OCI-LY7 (cell line): ENCODE measurements around the gene DBF4B. TPM values are rescaled to one million over a fixed set of nuclear protein-coding genes. Genes with fewer than 3 reads are reported as not detected.

Source experiments
- BruUV-seq: library from RNA; stranded (reverse); fragments of 400-500 nt; replicated peaks from 2 replicates; lab custom pipeline; 2021; lab: Mats Ljungman, UMichigan
- CTCF ChIA-PET: fragments of 300-600 bp; sonication (Branson Sonifier 250); formaldehyde crosslinking; loops from one replicate; lab custom pipeline; 2022; ENCODE audit warnings: antibody characterized with exemption; ENCODE audit not compliant: unreplicated experiment; lab: Charles Lee
- POLR2A ChIA-PET: fragments of 300-600 bp; sonication (Branson Sonifier 250); formaldehyde crosslinking; loops from one replicate; lab custom pipeline; 2022; ENCODE audit warnings: antibody characterized with exemption; lab: Charles Lee
- DNase-seq: peaks from one replicate; pipeline ENCODE4 v3.0.0-alpha.2; 2015; ENCODE audit warnings: low spot score
- H2AFZ ChIP-seq: fragments of 200-600 bp; sonication (generic), shearing (Covaris generic); 2 replicates; pipeline ENCODE4 v1.6.1; 2014; ENCODE audit warnings: mild to moderate bottlenecking, antibody characterized with exemption, low read length, moderate library complexity
- H3K27ac ChIP-seq: fragments of 200-600 bp; sonication (generic); 2 replicates; pipeline ENCODE4 v1.5.1; 2014; ENCODE audit warnings: mixed run types, low read depth, mild to moderate bottlenecking, moderate library complexity, low read length, inconsistent platforms; ENCODE audit not compliant: poor library complexity, severe bottlenecking
- H3K36me3 ChIP-seq: fragments of 200-600 bp; sonication (generic); 2 replicates; pipeline ENCODE4 v1.6.1; 2014; ENCODE audit warnings: mild to moderate bottlenecking, antibody characterized with exemption, low read length, moderate library complexity, mixed read lengths; ENCODE audit not compliant: insufficient read depth
- H3K4me1 ChIP-seq: fragments of 200-600 bp; sonication (generic); 2 replicates; pipeline ENCODE4 v1.5.1; 2014; ENCODE audit warnings: mild to moderate bottlenecking, low read length; ENCODE audit not compliant: insufficient read depth, poor library complexity, severe bottlenecking
- H3K4me2 ChIP-seq: fragments of 200-600 bp; sonication (generic); 2 replicates; pipeline ENCODE4 v1.6.1; 2014; ENCODE audit warnings: mild to moderate bottlenecking, low read length
- H3K4me3 ChIP-seq: fragments of 200-600 bp; sonication (generic); 2 replicates; pipeline ENCODE4 v1.5.1; 2014; ENCODE audit warnings: mild to moderate bottlenecking, low read depth, low read length; ENCODE audit not compliant: poor library complexity, severe bottlenecking
- H3K79me2 ChIP-seq: fragments of 200-600 bp; sonication (generic); 2 replicates; pipeline ENCODE4 v1.6.1; 2016; ENCODE audit warnings: low read depth, mild to moderate bottlenecking, low read length, moderate library complexity, mixed read lengths; ENCODE audit not compliant: insufficient read depth
- H3K9me2 ChIP-seq: fragments of 200-600 bp; sonication (generic); 2 replicates; pipeline ENCODE4 v1.6.1; 2016; ENCODE audit warnings: mild to moderate bottlenecking, low read length, mixed read lengths; ENCODE audit not compliant: insufficient read depth
- H3K9me3 ChIP-seq: fragments of 200-600 bp; sonication (generic); 2 replicates; pipeline ENCODE4 v1.6.1; 2014; ENCODE audit warnings: mild to moderate bottlenecking, mixed run types, low read length, mixed read lengths
- H4K20me1 ChIP-seq: fragments of 200-600 bp; sonication (generic); 2 replicates; pipeline ENCODE4 v1.6.1; 2014; ENCODE audit warnings: mild to moderate bottlenecking, antibody characterized with exemption, low read length, moderate library complexity, mixed read lengths; ENCODE audit not compliant: insufficient read depth
- CTCF ChIP-seq: fragments of 200-600 bp; sonication (generic); conservative IDR thresholded peaks from 2 replicates; pipeline ENCODE4 v1.5.1; 2014; ENCODE audit warnings: mild to moderate bottlenecking, antibody characterized with exemption, low read length, moderate library complexity, mixed read lengths
- EZH2phosphoT487 ChIP-seq: fragments of 200-600 bp; sonication (generic); IDR thresholded peaks from 2 replicates; pipeline ENCODE4 v1.6.1; 2018; ENCODE audit warnings: low read depth, borderline replicate concordance, mild to moderate bottlenecking, mixed run types, antibody characterized with exemption, low read length, moderate library complexity, mixed read lengths
- intact Hi-C: fragments of 100-400 bp; cut with micrococcal nuclease; formaldehyde crosslinking; loops from one replicate; pipeline ENCODE4 v1.10.0; 2022; ENCODE audit not compliant: unreplicated experiment
- total RNA-seq, 2 experiments: library from RNA; depleted of rRNA in 1 of 2; stranded (reverse); fragments of >200 nt in 1 of 2; shearing (Covaris generic) in 1 of 2; gene quantifications; 2 replicates each; pipeline ENCODE4 v1.2.3, GENCODE V29; 2014 to 2022

DBF4B gene
- total RNA-seq, 2 experiments from 2014 or later, result 18.1 to 45.8 TPM

GRCh38 chr17:44779211-44780025, 71.0 kb downstream of the DBF4B start:
- H2AFZ ChIP-seq, result peak overlapping the region; percentile 61; the same call in 1 of the 2 replicates
- no peaks in the 10 kb centered on the region for H3K36me3 ChIP-seq
- H4K20me1 ChIP-seq, result no peaks in the 10 kb centered on the region
- H3K4me1 ChIP-seq, result peaks cover 18% of the 10 kb centered on the region
- no peaks in the 10 kb centered on the region for H3K9me3 ChIP-seq
- CTCF ChIA-PET, result interaction anchor here (0.6 to 1.3 kb wide), 3 partner anchors 83 to 133 kb away, joined by 4 to 5 read pairs (median 5); no protein-coding TSS in a partner anchor
- H3K79me2 ChIP-seq, result no peaks in the 10 kb centered on the region
- peak overlapping the region; percentile 55 for H3K4me3 ChIP-seq
- peak; percentile 96 for TF ChIP-seq CTCF
- no peak for TF ChIP-seq EZH2phosphoT487
- peak; percentile 79 for DNase-seq
- no peaks in the 10 kb centered on the region for H3K9me2 ChIP-seq
- POLR2A ChIA-PET, result interaction anchor here (0.6 kb wide), 2 partner anchors 77 to 155 kb away, joined by 3 read pairs; no protein-coding TSS in a partner anchor
- H3K27ac ChIP-seq, result no peak overlapping the region
- BruUV-seq, result no TSS peak
- H3K4me2 ChIP-seq, result peak overlapping the region; percentile 80
- intact Hi-C loops, result loop anchor here (1.0 kb wide), 2 partner anchors 27 to 86 kb away; no protein-coding TSS in a partner anchor

GRCh38 chr17:44780161-44780560, 71.7 kb downstream of the DBF4B start:
- Histone ChIP-seq H3K9me2 (no peaks in the 10 kb centered on the region), H3K9me3 (no peaks in the 10 kb centered on the region), H3K4me1 (peaks cover 15% of the 10 kb centered on the region), H3K79me2 (no peaks in the 10 kb centered on the region), H3K36me3 (no peaks in the 10 kb centered on the region), H4K20me1 (no peaks in the 10 kb centered on the region), H3K4me2 (no peak overlapping the region), H3K27ac (no peak overlapping the region), H2AFZ (no peak overlapping the region), H3K4me3 (no peak overlapping the region)
- POLR2A ChIA-PET, result interaction anchor here (0.6 kb wide), 1 partner anchor 76 kb away, joined by 3 read pairs; no protein-coding TSS in a partner anchor
- no TSS peak for BruUV-seq
- no peak for DNase-seq
- TF ChIP-seq EZH2phosphoT487 (no peak), CTCF (no peak)
- intact Hi-C loops, result no loop called here
- CTCF ChIA-PET, result interaction anchor here (1.2 to 1.3 kb wide), 2 partner anchors 83 to 84 kb away, joined by 4 to 5 read pairs; no protein-coding TSS in a partner anchor
